ENCODE measurements around the gene ILKAP.

ILKAP gene

GRCh38 chr2:238168196-238169047 lies 35.1 kb downstream of the ILKAP start:
- DNase-seq (ENCODE audit: low read depth, low spot score) = no peak
- no peak overlapping the region for H3K4me3 ChIP-seq (ENCODE audit: low read length)

GRCh38 chr2:238167761-238168160 lies 35.7 kb downstream of the ILKAP start:
- DNase-seq (ENCODE audit: low read depth, low spot score) = no peak
- no peak overlapping the region for H3K4me3 ChIP-seq (ENCODE audit: low read length)

- no peak for DNase-seq (ENCODE audit: low read depth, low spot score)
Measured at GRCh38 chr2:238167344-238167715, 36.2 kb downstream of the ILKAP start.

GRCh38 chr2:238166391-238167343 lies 36.8 kb downstream of the ILKAP start:
- no peak for DNase-seq (ENCODE audit: low read depth, low spot score)

More at GRCh38 chr2:238167344-238167715, 36.2 kb downstream of the ILKAP start:
- H3K4me3 ChIP-seq (ENCODE audit: low read length) = no peak overlapping the region

GRCh38 chr2:238165288-238165921 lies 38.1 kb downstream of the ILKAP start:
- no peak for DNase-seq (ENCODE audit: low read depth, low spot score)
- H3K4me3 ChIP-seq (ENCODE audit: low read length) = no peak overlapping the region

More at GRCh38 chr2:238166391-238167343, 36.8 kb downstream of the ILKAP start:
- H3K4me3 ChIP-seq (ENCODE audit: low read length) = no peak overlapping the region

GRCh38 chr2:238164906-238165287 lies 38.6 kb downstream of the ILKAP start:
- H3K4me3 ChIP-seq (ENCODE audit: low read length) = no peak overlapping the region
- DNase-seq (ENCODE audit: low read depth, low spot score) = no peak

- no peak for DNase-seq (ENCODE audit: low read depth, low spot score)
- no peak overlapping the region for H3K4me3 ChIP-seq (ENCODE audit: low read length)
Measured at GRCh38 chr2:238163481-238164198, 39.9 kb downstream of the ILKAP start.

GRCh38 chr2:238162846-238163441 lies 40.6 kb downstream of the ILKAP start:
- H3K4me3 ChIP-seq (ENCODE audit: low read length) = no peak overlapping the region
- DNase-seq (ENCODE audit: low read depth, low spot score) = no peak

- H3K4me3 ChIP-seq (ENCODE audit: low read length) = no peak overlapping the region
- DNase-seq (ENCODE audit: low read depth, low spot score) = no peak
Measured at GRCh38 chr2:238162251-238162845, 41.1 kb downstream of the ILKAP start.

- H3K4me3 ChIP-seq (ENCODE audit: low read length) = no peak overlapping the region
- DNase-seq (ENCODE audit: low read depth, low spot score) = no peak
Measured at GRCh38 chr2:238161291-238162051, 42.0 kb downstream of the ILKAP start.

GRCh38 chr2:238160206-238161129 lies 43.0 kb downstream of the ILKAP start:
- H3K4me3 ChIP-seq (ENCODE audit: low read length) = no peak overlapping the region; the same call in 1 of the 2 replicates
- no peak for DNase-seq (ENCODE audit: low read depth, low spot score)

- no peak for DNase-seq (ENCODE audit: low read depth, low spot score)
- H3K4me3 ChIP-seq (ENCODE audit: low read length) = peak overlapping the region; percentile 47
Measured at GRCh38 chr2:238159661-238160205, 43.8 kb downstream of the ILKAP start.

GRCh38 chr2:238159071-238159539 lies 44.4 kb downstream of the ILKAP start:
- DNase-seq (ENCODE audit: low read depth, low spot score) = no peak
- H3K4me3 ChIP-seq (ENCODE audit: low read length) = peak overlapping the region; percentile 47

GRCh38 chr2:238158509-238159070 lies 44.9 kb downstream of the ILKAP start, which contains the start of gene ERFE:
Gene ERFE, plus strand, starts transcription at chr2:238158970. Its CDS starts 38 bp downstream, at chr2:238159008.
- peak; percentile 19 for DNase-seq (ENCODE audit: low read depth, low spot score)
- H3K4me3 ChIP-seq (ENCODE audit: low read length) = peak within 1 kb of the TSS; percentile 47

- DNase-seq (ENCODE audit: low read depth, low spot score) = no peak
- no peak overlapping the region for H3K4me3 ChIP-seq (ENCODE audit: low read length)
Measured at GRCh38 chr2:238158018-238158508, 45.4 kb downstream of the ILKAP start.

Data from Jurkat, Clone E6-1 (cell line).